ENCODE measurements around the gene MARF1. TPM values are rescaled to one million over a fixed set of nuclear protein-coding genes. Genes with fewer than 3 reads are reported as not detected.
A peak's percentile ranks its signal among the peaks of the same experiment; 100 is the strongest.
"Not testable (repeated sequence)": the region's sequence is repeated elsewhere in the genome, so short reads cannot be mapped to it uniquely, and the experiment has no call there.

Gene MARF1
- total RNA-seq, 1 experiment from 2014 or later: 59.4 TPM

GRCh38 chr16:15649727-15650018 lies 6.7 kb upstream of the MARF1 start:
- H3K4me2 ChIP-seq (ENCODE audit: low read length): peak overlapping the region; percentile 95
- CTCF ChIA-PET: no interaction called here
- TSS peak; percentile 97 for BruUV-seq (replicated peaks)
- no peaks in the 10 kb centered on the region for H3K27me3 ChIP-seq (ENCODE audit: insufficient read depth, low read length)
- no peak overlapping the region for H2AFZ ChIP-seq (ENCODE audit: low read depth, low read length, poor library complexity, severe bottlenecking)
- peaks cover 10 to 16% of the 10 kb centered on the region in 2 experiments; a peak in 1 of 4 replicates for H3K36me3 ChIP-seq (ENCODE audit: control insufficient read depth in 1 of 2, insufficient read depth in 2 of 2, low read length in 2 of 2)
- RAD21 ChIA-PET (ENCODE audit: low non-redundant PET in 1 of 2, low total read pairs in 2 of 2, uncharacterized antibody in 2 of 2, unreplicated experiment in 2 of 2): no interaction called here
- no peaks in the 10 kb centered on the region for H4K20me1 ChIP-seq (ENCODE audit: insufficient read depth)
- H3K4me3 ChIP-seq (replicated peaks in 1 of 2; ENCODE audit: low read depth in 1 of 2, low read length in 2 of 2): peak overlapping the region; percentile 44 to 91
- peaks cover 26 to 44% of the 10 kb centered on the region in 2 experiments for H3K4me1 ChIP-seq (ENCODE audit: control insufficient read depth in 1 of 2, insufficient read depth in 2 of 2, low read length in 2 of 2)
- ATAC-seq (no peak), DNase-seq (ENCODE audit: low read depth, low spot score) (no peak)
- H3K9me2 ChIP-seq (ENCODE audit: insufficient read depth): no peaks in the 10 kb centered on the region
- peak overlapping the region; percentile 74 for H3K27ac ChIP-seq (ENCODE audit: low read depth, low read length)
- H3K79me2 ChIP-seq (ENCODE audit: insufficient read depth, low read length): peaks cover 45% of the 10 kb centered on the region
- TF ChIP-seq ZFX (IDR thresholded peaks at IDR 0.05) (no peak), ZNF274 (IDR thresholded peaks at IDR 0.05; ENCODE audit: low read depth, low read length) (no peak), YY1 (IDR thresholded peaks at IDR 0.05; ENCODE audit: extremely low read depth, insufficient replicate concordance, low read depth, low read length) (no peak), POLR2A (IDR thresholded peaks at IDR 0.05; ENCODE audit: borderline replicate concordance, extremely low read depth, insufficient read depth, insufficient read length) (no peak), EZH2phosphoT487 (IDR thresholded peaks at IDR 0.05; ENCODE audit: borderline replicate concordance) (no peak), ELF1 (IDR thresholded peaks at IDR 0.05; ENCODE audit: borderline replicate concordance, low read depth) (no peak)
- peak overlapping the region; percentile 86 for H3K9ac ChIP-seq (ENCODE audit: low read length)
- POLR2A ChIA-PET: no interaction called here
- intact Hi-C loops (cut with micrococcal nuclease): no loop called here
- H3K9me3 ChIP-seq (ENCODE audit: control insufficient read depth in 1 of 2, insufficient read depth in 1 of 2, low read depth in 1 of 2, low read length in 2 of 2): no peaks in the 10 kb centered on the region

- POLR2A ChIA-PET; H3K9me2 ChIP-seq (ENCODE audit: insufficient read depth); RAD21 ChIA-PET (ENCODE audit: low non-redundant PET in 1 of 2, low total read pairs in 2 of 2, uncharacterized antibody in 2 of 2, unreplicated experiment in 2 of 2); intact Hi-C loops (cut with micrococcal nuclease); BruUV-seq (replicated peaks); H3K9me3 ChIP-seq (ENCODE audit: control insufficient read depth in 1 of 2, insufficient read depth in 1 of 2, low read depth in 1 of 2, low read length in 2 of 2); H2AFZ ChIP-seq (ENCODE audit: low read depth, low read length, poor library complexity, severe bottlenecking); H4K20me1 ChIP-seq (ENCODE audit: insufficient read depth); DNase-seq (ENCODE audit: low read depth, low spot score); H3K27me3 ChIP-seq (ENCODE audit: insufficient read depth, low read length); CTCF ChIA-PET; ATAC-seq: not testable (repeated sequence)
- Histone ChIP-seq H3K9ac (ENCODE audit: low read length) (peak overlapping the region; percentile 86), H3K4me1 (ENCODE audit: control insufficient read depth in 1 of 2, insufficient read depth in 2 of 2, low read length in 2 of 2) (peaks cover 29 to 47% of the 10 kb centered on the region in 2 experiments), H3K27ac (ENCODE audit: low read depth, low read length) (peak overlapping the region; percentile 74; the same call in 1 of the 2 replicates), H3K4me2 (ENCODE audit: low read length) (peak overlapping the region; percentile 95), H3K4me3 (replicated peaks in 1 of 2; ENCODE audit: low read depth in 1 of 2, low read length in 2 of 2) (peak overlapping the region; percentile 44 to 91), H3K79me2 (ENCODE audit: insufficient read depth, low read length) (peaks cover 42% of the 10 kb centered on the region), H3K36me3 (ENCODE audit: control insufficient read depth in 1 of 2, insufficient read depth in 2 of 2, low read length in 2 of 2) (peaks cover 10 to 15% of the 10 kb centered on the region in 2 experiments; a peak in 1 of 4 replicates)
Measured at GRCh38 chr16:15649311-15649710, 6.4 kb upstream of the MARF1 start.

Data from HCT116 (cell line).